ENCODE measurements around the gene ATXN7L1. TPM values are rescaled to one million over a fixed set of nuclear protein-coding genes. Genes with fewer than 3 reads are reported as not detected.

Gene ATXN7L1
- total RNA-seq, 3 donors from 2014 or later (not counting 1 experiment from before 2014, with no cell fraction given): 37.5 to 48.6 (median 47.9) TPM

GRCh38 chr7:105610165-105610930 lies 266.1 kb downstream of the ATXN7L1 start:
- 96% methylated on average over 8 of the region's 8 CpGs for WGBS (ENCODE audit: insufficient coverage)
- H3K36me3 Mint-ChIP-seq: peaks cover 12% of the 10 kb centered on the region
- Histone ChIP-seq H3K27ac (ENCODE audit: low read length) (no peak overlapping the region), H3K36me3 (ENCODE audit: control insufficient read depth, insufficient read depth, low read length) (peaks cover 13% of the 10 kb centered on the region), H3K9me3 (ENCODE audit: control insufficient read depth, insufficient read depth, low read length) (no peaks in the 10 kb centered on the region), H3K4me3 (ENCODE audit: low read length) (no peak overlapping the region), H3K27me3 (ENCODE audit: control insufficient read depth, insufficient read depth, low read length) (no peaks in the 10 kb centered on the region), H3K4me1 (ENCODE audit: control insufficient read depth, insufficient read depth, low read length) (no peaks in the 10 kb centered on the region)
- ATAC-seq (no peak), DNase-seq (no peak)
- no peaks in the 10 kb centered on the region for H3K27me3 Mint-ChIP-seq (ENCODE audit: low read depth in 2 of 2)
- no peak for TF ChIP-seq CTCF (IDR thresholded peaks at IDR 0.05)
- no peaks in the 10 kb centered on the region for H3K9me3 Mint-ChIP-seq
- H3K4me1 Mint-ChIP-seq: no peaks in the 10 kb centered on the region
- no peak overlapping the region for H3K27ac Mint-ChIP-seq
- intact Hi-C loops (cut with micrococcal nuclease): no loop called here
- H3K4me3 Mint-ChIP-seq: no peak overlapping the region

- H3K27ac Mint-ChIP-seq: no peak overlapping the region
- ATAC-seq: no peak
Observed at GRCh38 chr7:105602325-105603305, 273.8 kb downstream of the ATXN7L1 start.

GRCh38 chr7:105600720-105601550 lies 275.5 kb downstream of the ATXN7L1 start:
- H3K27me3 ChIP-seq (ENCODE audit: control insufficient read depth, insufficient read depth, low read length): no peaks in the 10 kb centered on the region
- Mint-ChIP-seq H3K27me3 (ENCODE audit: low read depth in 2 of 2) (peaks cover 6 to 18% of the 10 kb centered on the region in 2 donors), H3K4me3 (no peak overlapping the region), H3K27ac (no peak overlapping the region), H3K4me1 (no peaks in the 10 kb centered on the region), H3K36me3 (no peaks in the 10 kb centered on the region), H3K9me3 (no peaks in the 10 kb centered on the region)
- no peak overlapping the region for H3K27ac ChIP-seq (ENCODE audit: low read length)
- no peak for DNase-seq
- H3K4me1 ChIP-seq (ENCODE audit: control insufficient read depth, insufficient read depth, low read length): no peaks in the 10 kb centered on the region
- no peaks in the 10 kb centered on the region for H3K36me3 ChIP-seq (ENCODE audit: control insufficient read depth, insufficient read depth, low read length)
- intact Hi-C loops (cut with micrococcal nuclease): no loop called here
- H3K9me3 ChIP-seq (ENCODE audit: control insufficient read depth, insufficient read depth, low read length): no peaks in the 10 kb centered on the region
- 88% methylated on average over 12 of the region's 14 CpGs for WGBS (ENCODE audit: insufficient coverage)
- TF ChIP-seq CTCF (IDR thresholded peaks at IDR 0.05): no peak
- H3K4me3 ChIP-seq (ENCODE audit: low read length): no peak overlapping the region
- ATAC-seq: no peak

More at GRCh38 chr7:105602325-105603305, 273.8 kb downstream of the ATXN7L1 start:
- Histone ChIP-seq H3K4me1 (ENCODE audit: control insufficient read depth, insufficient read depth, low read length) (no peaks in the 10 kb centered on the region), H3K9me3 (ENCODE audit: control insufficient read depth, insufficient read depth, low read length) (no peaks in the 10 kb centered on the region), H3K27ac (ENCODE audit: low read length) (no peak overlapping the region), H3K27me3 (ENCODE audit: control insufficient read depth, insufficient read depth, low read length) (no peaks in the 10 kb centered on the region), H3K4me3 (ENCODE audit: low read length) (no peak overlapping the region), H3K36me3 (ENCODE audit: control insufficient read depth, insufficient read depth, low read length) (peaks cover 2% of the 10 kb centered on the region)
- peaks cover 3 to 8% of the 10 kb centered on the region in 2 donors for H3K27me3 Mint-ChIP-seq (ENCODE audit: low read depth in 2 of 2)
- TF ChIP-seq CTCF (IDR thresholded peaks at IDR 0.05): no peak
- no peaks in the 10 kb centered on the region for H3K4me1 Mint-ChIP-seq
- 96% methylated on average over 19 of the region's 19 CpGs for WGBS (ENCODE audit: insufficient coverage)
- H3K9me3 Mint-ChIP-seq: no peaks in the 10 kb centered on the region
- intact Hi-C loops (cut with micrococcal nuclease): no loop called here
- H3K36me3 Mint-ChIP-seq: no peaks in the 10 kb centered on the region
- no peak overlapping the region for H3K4me3 Mint-ChIP-seq
- DNase-seq: no peak

All from natural killer cell (primary cell).